Neural progenitor cell (in vitro differentiated cells): ENCODE data around the gene LIN7C.

Experiments
- CTCF ChIP-seq: fragments of 200-600 bp; sonication (generic); IDR thresholded peaks from 2 replicates; pipeline ENCODE4 v1.5.1; 2017; ENCODE audit warnings: antibody characterized with exemption, mild to moderate bottlenecking
- EZH2 ChIP-seq: fragments of 200-600 bp; sonication (generic); IDR thresholded peaks from 2 replicates; pipeline ENCODE4 v1.6.1; 2017; ENCODE audit warnings: antibody characterized with exemption, mild to moderate bottlenecking, moderate library complexity
- EZH2phosphoT487 ChIP-seq: fragments of 200-600 bp; sonication (generic); IDR thresholded peaks from 2 replicates; pipeline ENCODE4 v1.6.1; 2017; ENCODE audit warnings: antibody characterized with exemption

GRCh38 chr11:27482793-27483192 lies 23.8 kb downstream of the LIN7C start:
- no peak for TF ChIP-seq CTCF
- TF ChIP-seq EZH2, result no peak
- TF ChIP-seq EZH2phosphoT487, result no peak
